IMR-90 (cell line): ENCODE data around the gene PARP16. TPM values are rescaled to one million over a fixed set of nuclear protein-coding genes. Genes with fewer than 3 reads are reported as not detected.

Source experiments
- ATAC-seq: fragments of 200-7000 bp; cut with Tn5 transposase; 2 replicates; pipeline ENCODE4 v1.9.1; 2020; ENCODE audit warnings: low read depth, mild to moderate bottlenecking, moderate library complexity
- BruUV-seq: library from RNA; stranded (reverse); fragments of 400-500 nt; replicated peaks from 2 replicates; lab custom pipeline; 2021; lab: Mats Ljungman, UMichigan
- CTCF ChIA-PET: fragments of 300-600 bp; formaldehyde crosslinking; extraction: SDS; loops from one replicate; lab custom pipeline; 2021; ENCODE audit warnings: antibody characterized with exemption; lab: Yijun Ruan, JAX
- POLR2A ChIA-PET: fragments of 300-600 bp; sonication (Branson Sonifier 250); formaldehyde crosslinking; loops from one replicate; lab custom pipeline; 2022; ENCODE audit warnings: antibody characterized with exemption; ENCODE audit not compliant: unreplicated experiment; lab: Charles Lee
- DNase-seq: peaks from one replicate; pipeline ENCODE4 v3.0.0; 2013
- H2AFZ ChIP-seq: replicated peaks from 2 replicates; pipeline ENCODE3; 2013; ENCODE audit warnings: low read length, mild to moderate bottlenecking; ENCODE audit not compliant: poor library complexity
- H2AK5ac ChIP-seq: 2 replicates; pipeline ENCODE4 v1.6.1; 2013; ENCODE audit warnings: low read depth, low read length, inconsistent platforms
- H2AK9ac ChIP-seq: replicated peaks from 2 replicates; pipeline ENCODE3; 2013; ENCODE audit warnings: mild to moderate bottlenecking, low read depth, low read length, moderate library complexity; ENCODE audit not compliant: poor library complexity
- H2BK120ac ChIP-seq: 2 replicates; pipeline ENCODE4 v1.6.1; 2013; ENCODE audit warnings: low read depth, low read length, inconsistent platforms
- H2BK15ac ChIP-seq: 3 replicates; pipeline ENCODE4 v1.6.1; 2013; ENCODE audit warnings: low read depth, low read length, inconsistent platforms
- H2BK20ac ChIP-seq: 2 replicates; pipeline ENCODE4 v1.6.1; 2013; ENCODE audit warnings: low read depth, mild to moderate bottlenecking, inconsistent platforms, low read length, moderate library complexity
- H2BK5ac ChIP-seq: 2 replicates; pipeline ENCODE4 v1.6.1; 2013; ENCODE audit warnings: mild to moderate bottlenecking, low read depth, low read length, inconsistent platforms; ENCODE audit not compliant: poor library complexity, severe bottlenecking
- H3K14ac ChIP-seq: replicated peaks from 2 replicates; pipeline ENCODE4 v1.6.1; 2013; ENCODE audit warnings: low read depth, low read length, inconsistent platforms
- H3K18ac ChIP-seq: 2 replicates; pipeline ENCODE4 v1.6.1; 2013; ENCODE audit warnings: low read depth, low read length, control low read depth
- H3K23ac ChIP-seq: 2 replicates; pipeline ENCODE4 v1.6.1; 2013; ENCODE audit warnings: low read depth, low read length, inconsistent platforms
- H3K27ac ChIP-seq: 2 replicates; pipeline ENCODE4 v1.5.1; 2013; ENCODE audit warnings: mild to moderate bottlenecking, control low read depth, low read length; ENCODE audit not compliant: insufficient read depth
- H3K27me3 ChIP-seq: 2 replicates; pipeline ENCODE4 v1.6.1; 2013; ENCODE audit warnings: low read length; ENCODE audit not compliant: control insufficient read depth, insufficient read depth
- H3K36me3 ChIP-seq: 2 replicates; pipeline ENCODE4 v1.6.1; 2013; ENCODE audit warnings: low read length, mixed read lengths; ENCODE audit not compliant: control insufficient read depth, insufficient read depth
- H3K4ac ChIP-seq: 2 replicates; pipeline ENCODE4 v1.6.1; 2013; ENCODE audit warnings: low read depth, low read length, inconsistent platforms
- H3K4me1 ChIP-seq: 2 replicates; pipeline ENCODE4 v1.6.1; 2013; ENCODE audit warnings: low read length, mixed read lengths; ENCODE audit not compliant: control insufficient read depth, insufficient read depth
- H3K4me2 ChIP-seq: 2 replicates; pipeline ENCODE4 v1.6.1; 2013; ENCODE audit warnings: low read depth, mild to moderate bottlenecking, control low read depth, low read length, moderate library complexity
- H3K4me3 ChIP-seq: 2 replicates; pipeline ENCODE4 v1.5.1; 2013; ENCODE audit warnings: low read depth, mild to moderate bottlenecking, control low read depth, low read length, moderate library complexity; ENCODE audit not compliant: insufficient read depth
- H3K56ac ChIP-seq: 2 replicates; pipeline ENCODE4 v1.6.1; 2013; ENCODE audit warnings: low read length, inconsistent platforms; ENCODE audit not compliant: insufficient read depth; ENCODE audit errors: extremely low read depth
- H3K79me1 ChIP-seq, 2 experiments: 2 replicates each; pipeline ENCODE4 v1.6.1; 2013; ENCODE audit warnings: low read length in 2 of 2, inconsistent platforms in 1 of 2, low read depth in 1 of 2
- H3K9ac ChIP-seq: 2 replicates; pipeline ENCODE4 v1.6.1; 2013; ENCODE audit warnings: low read depth, low read length, control low read depth
- H3K9me1 ChIP-seq: 2 replicates; pipeline ENCODE4 v1.6.1; 2013; ENCODE audit warnings: low read length, inconsistent platforms; ENCODE audit not compliant: insufficient read depth
- H3K9me3 ChIP-seq: 2 replicates; pipeline ENCODE4 v1.6.1; 2013; ENCODE audit warnings: low read length; ENCODE audit not compliant: control insufficient read depth, insufficient read depth
- H4K20me1 ChIP-seq: 2 replicates; pipeline ENCODE4 v1.6.1; 2013; ENCODE audit warnings: low read length, inconsistent platforms; ENCODE audit not compliant: insufficient read depth
- H4K5ac ChIP-seq: 2 replicates; pipeline ENCODE4 v1.6.1; 2013; ENCODE audit warnings: mild to moderate bottlenecking, low read depth, low read length, control low read depth
- H4K8ac ChIP-seq, 2 experiments: 2 replicates each; pipeline ENCODE4 v1.6.1; 2013; ENCODE audit warnings: low read depth in 2 of 2, low read length in 2 of 2, control low read depth in 1 of 2, inconsistent platforms in 1 of 2
- H4K91ac ChIP-seq: 2 replicates; pipeline ENCODE4 v1.6.1; 2013; ENCODE audit warnings: low read depth, low read length, inconsistent platforms; ENCODE audit not compliant: insufficient read depth
- BHLHE40 ChIP-seq: fragments of 150-350 bp; IDR thresholded peaks from 2 replicates; pipeline ENCODE4 v1.6.1; 2016; ENCODE audit warnings: mild to moderate bottlenecking, low read depth, low read length
- CEBPB ChIP-seq: IDR thresholded peaks from 2 replicates; pipeline ENCODE4 v1.6.1; 2012; ENCODE audit warnings: low read depth, low read length, improper control_type of control experiment
- CHD1 ChIP-seq: IDR thresholded peaks from 2 replicates; pipeline ENCODE4 v1.6.1; 2012; ENCODE audit warnings: low read depth, low read length, improper control_type of control experiment
- MAFK ChIP-seq: IDR thresholded peaks from 2 replicates; pipeline ENCODE4 v1.6.1; 2012; ENCODE audit warnings: low read depth, low read length, improper control_type of control experiment
- MAZ ChIP-seq: IDR thresholded peaks from 2 replicates; pipeline ENCODE4 v1.6.1; 2012; ENCODE audit warnings: low read depth, mild to moderate bottlenecking, low read length, improper control_type of control experiment, moderate library complexity, borderline replicate concordance
- MXI1 ChIP-seq: IDR thresholded peaks from 2 replicates; pipeline ENCODE4 v1.6.1; 2012; ENCODE audit warnings: low read depth, mild to moderate bottlenecking, low read length, moderate library complexity, borderline replicate concordance
- POLR2A ChIP-seq: IDR thresholded peaks from 2 replicates; pipeline ENCODE4 v1.6.1; 2012; ENCODE audit warnings: mild to moderate bottlenecking, low read depth, low read length
- RAD21 ChIP-seq: IDR thresholded peaks from 2 replicates; pipeline ENCODE4 v1.6.1; 2012; ENCODE audit warnings: low read length, improper control_type of control experiment
- RCOR1 ChIP-seq: IDR thresholded peaks from 2 replicates; pipeline ENCODE4 v1.6.1; 2012; ENCODE audit warnings: mild to moderate bottlenecking, low read length, improper control_type of control experiment; ENCODE audit not compliant: insufficient replicate concordance
- SMC3 ChIP-seq: fragments of 150-350 bp; IDR thresholded peaks from 2 replicates; pipeline ENCODE4 v1.6.1; 2016; ENCODE audit warnings: low read depth, mild to moderate bottlenecking, antibody characterized with exemption, low read length, moderate library complexity
- WGBS, 2 experiments: methylation state at CpG; one replicate each; pipeline versions ENCODE4 v1.1.5 to v1.1.7; 2013; ENCODE audit warnings: missing lambda C conversion rate in 2 of 2; ENCODE audit not compliant: insufficient read length in 1 of 2; ENCODE audit errors: extremely low coverage in 2 of 2; 5-methylcytosine and 5-hydroxymethylcytosine counted together
- dilution Hi-C: fragments of 300-500 bp; cut with HindIII; formaldehyde crosslinking; loops from one replicate; pipeline ENCODE4 v1.14.3; 2018; ENCODE audit warnings: low sequenced_read_pairs; ENCODE audit not compliant: unreplicated experiment
- in situ Hi-C: fragments of 300-500 bp; cut with MboI; formaldehyde crosslinking; loops from 3 replicates; pipeline ENCODE4 v1.14.3; 2019; ENCODE audit warnings: low sequenced_read_pairs, inconsistent platforms, mixed read lengths
- intact Hi-C: fragments of 100-400 bp; cut with micrococcal nuclease; formaldehyde crosslinking; loops from 2 replicates; pipeline ENCODE4 v1.10.0; 2022
- polyA plus RNA-seq, 3 experiments: library from polyadenylated mRNA; depleted of rRNA; stranded (reverse); fragments of >200 nt; gene quantifications; 2 replicates each; pipeline ENCODE4 v1.2.3, GENCODE V29; 2012; ENCODE audit warnings: low replicate concordance in 1 of 3
- total RNA-seq: library from RNA; depleted of rRNA; stranded (reverse); fragments of >200 nt; gene quantifications from 2 replicates; pipeline ENCODE4 v1.2.3, GENCODE V29; 2012
- TF ChIP-seq, protein P1 (sequence below): fragments of 150-350 bp; IDR thresholded peaks from 2 replicates; pipeline ENCODE4 v1.6.1; 2016; ENCODE audit warnings: low read depth, mild to moderate bottlenecking, low read length, moderate library complexity, borderline replicate concordance

PARP16 gene
- total and polyA plus RNA-seq, 2 of the 4 experiments (the other 2 are of a cell fraction), result 1.3 to 5.0 TPM

DNA sequence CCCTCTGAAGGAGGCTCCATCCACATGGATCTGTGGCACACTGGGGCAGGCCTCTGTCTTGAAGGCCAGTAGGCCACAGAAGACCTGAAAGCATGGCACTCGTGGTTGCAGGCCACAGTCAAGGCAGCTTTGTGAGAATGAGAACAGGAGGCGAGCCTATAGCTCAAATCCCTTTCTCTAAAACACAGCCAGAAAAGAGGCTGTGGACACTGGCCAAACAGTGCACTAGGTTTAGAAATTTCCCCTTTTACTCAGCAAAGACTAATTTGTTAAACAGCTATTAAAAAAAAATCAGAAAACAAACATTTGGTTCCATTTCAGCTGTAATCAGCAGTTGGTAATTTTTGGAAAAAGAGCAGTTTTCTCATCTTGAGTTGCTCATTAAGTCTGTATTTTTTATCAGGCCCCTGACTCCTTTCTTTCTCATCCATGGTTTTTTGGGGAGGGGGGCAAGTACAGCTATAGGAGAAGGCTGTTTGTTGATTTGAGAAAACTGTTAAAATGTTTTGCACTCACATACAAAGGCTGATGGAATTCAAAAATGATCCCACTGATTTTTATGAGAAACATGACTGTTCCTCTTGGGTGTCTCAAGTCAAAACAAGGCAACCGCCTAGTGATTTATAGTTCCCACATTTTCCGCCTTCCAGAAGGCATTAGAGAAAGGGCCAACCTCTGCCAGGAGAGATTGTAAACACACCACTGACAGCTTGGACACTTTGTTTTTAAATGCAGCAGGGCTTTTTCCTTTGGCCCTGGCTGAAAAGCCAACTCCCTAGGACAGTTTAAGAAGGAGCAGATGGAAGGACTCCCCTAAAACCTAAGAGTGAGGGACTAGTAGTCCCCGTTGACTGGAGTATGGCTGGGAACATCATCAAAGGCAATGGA, 28.1 kb downstream of the PARP16 start:
- Histone ChIP-seq H4K91ac (no peak overlapping the region), H3K9ac (no peak overlapping the region), H3K4me1 (peaks cover 8% of the 10 kb centered on the region; the same call in 1 of the 2 replicates), H3K9me3 (no peaks in the 10 kb centered on the region), H3K79me1 (no peaks in the 10 kb centered on the region), H2BK120ac (no peak overlapping the region), H2BK15ac (no peak overlapping the region), H3K56ac (no peak overlapping the region), H4K8ac (no peak overlapping the region), H2BK20ac (no peak overlapping the region), H4K5ac (no peak overlapping the region), H3K4me3 (no peak overlapping the region), H3K23ac (no peak overlapping the region), H3K14ac (no peak overlapping the region), H3K9me1 (no peaks in the 10 kb centered on the region; the same call in 1 of the 2 replicates), H2BK5ac (no peak overlapping the region), H3K18ac (no peak overlapping the region), H3K36me3 (peaks cover 17% of the 10 kb centered on the region), H2AFZ (no peak overlapping the region), H2AK5ac (no peak overlapping the region), H2AK9ac (no peak overlapping the region), H3K27me3 (no peaks in the 10 kb centered on the region), H3K27ac (no peak overlapping the region), H3K4ac (no peak overlapping the region), H3K4me2 (no peak overlapping the region), H4K20me1 (no peaks in the 10 kb centered on the region)
- intact Hi-C loops (no loop called here), in situ Hi-C loops (no loop called here), dilution Hi-C loops (no loop called here)
- WGBS, 2 experiments, result 80% methylated on average over 2 of the region's 5 CpGs; no CpG with 5 or more reads in 1 of the 2 experiments
- ChIA-PET POLR2A (no interaction called here), CTCF (interaction anchor here (1.1 to 1.8 kb wide), 2 partner anchors 13 to 15 kb away, joined by 3 to 4 read pairs; no protein-coding TSS in a partner anchor)
- DNase-seq (no peak), ATAC-seq (no peak)
- no TSS peak for BruUV-seq
- TF ChIP-seq MAFK (no peak), MAZ (no peak), MXI1 (no peak), RAD21 (no peak), BHLHE40 (no peak), CHD1 (no peak), CEBPB (no peak), SMC3 (no peak), POLR2A (no peak), RCOR1 (no peak)
- TF ChIP-seq, protein P1, sequence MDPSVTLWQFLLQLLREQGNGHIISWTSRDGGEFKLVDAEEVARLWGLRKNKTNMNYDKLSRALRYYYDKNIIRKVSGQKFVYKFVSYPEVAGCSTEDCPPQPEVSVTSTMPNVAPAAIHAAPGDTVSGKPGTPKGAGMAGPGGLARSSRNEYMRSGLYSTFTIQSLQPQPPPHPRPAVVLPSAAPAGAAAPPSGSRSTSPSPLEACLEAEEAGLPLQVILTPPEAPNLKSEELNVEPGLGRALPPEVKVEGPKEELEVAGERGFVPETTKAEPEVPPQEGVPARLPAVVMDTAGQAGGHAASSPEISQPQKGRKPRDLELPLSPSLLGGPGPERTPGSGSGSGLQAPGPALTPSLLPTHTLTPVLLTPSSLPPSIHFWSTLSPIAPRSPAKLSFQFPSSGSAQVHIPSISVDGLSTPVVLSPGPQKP, result no peak
